Measurements from ENCODE around the gene CFHR1.

CFHR1 gene

GRCh38 chr1:196875935-196876334 lies 56.4 kb downstream of the CFHR1 start:
- no peak overlapping the region for H3K27ac ChIP-seq (ENCODE audit: low read length)
- H4K20me1 ChIP-seq (ENCODE audit: insufficient read depth, low read length): no peaks in the 10 kb centered on the region
- H3K27me3 ChIP-seq (replicated peaks; ENCODE audit: insufficient read depth, low read length): no peaks in the 10 kb centered on the region
- no peak overlapping the region for H2AFZ ChIP-seq (ENCODE audit: low read length)
- TF ChIP-seq, protein P1, sequence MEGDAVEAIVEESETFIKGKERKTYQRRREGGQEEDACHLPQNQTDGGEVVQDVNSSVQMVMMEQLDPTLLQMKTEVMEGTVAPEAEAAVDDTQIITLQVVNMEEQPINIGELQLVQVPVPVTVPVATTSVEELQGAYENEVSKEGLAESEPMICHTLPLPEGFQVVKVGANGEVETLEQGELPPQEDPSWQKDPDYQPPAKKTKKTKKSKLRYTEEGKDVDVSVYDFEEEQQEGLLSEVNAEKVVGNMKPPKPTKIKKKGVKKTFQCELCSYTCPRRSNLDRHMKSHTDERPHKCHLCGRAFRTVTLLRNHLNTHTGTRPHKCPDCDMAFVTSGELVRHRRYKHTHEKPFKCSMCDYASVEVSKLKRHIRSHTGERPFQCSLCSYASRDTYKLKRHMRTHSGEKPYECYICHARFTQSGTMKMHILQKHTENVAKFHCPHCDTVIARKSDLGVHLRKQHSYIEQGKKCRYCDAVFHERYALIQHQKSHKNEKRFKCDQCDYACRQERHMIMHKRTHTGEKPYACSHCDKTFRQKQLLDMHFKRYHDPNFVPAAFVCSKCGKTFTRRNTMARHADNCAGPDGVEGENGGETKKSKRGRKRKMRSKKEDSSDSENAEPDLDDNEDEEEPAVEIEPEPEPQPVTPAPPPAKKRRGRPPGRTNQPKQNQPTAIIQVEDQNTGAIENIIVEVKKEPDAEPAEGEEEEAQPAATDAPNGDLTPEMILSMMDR (IDR thresholded peaks at IDR 0.05; ENCODE audit: low read length): no peak
- TF ChIP-seq EZH2 (optimal IDR thresholded peaks at IDR 0.05; ENCODE audit: low read depth, low read length) (no peak), EZH2phosphoT487 (IDR thresholded peaks at IDR 0.05; ENCODE audit: low read length) (no peak)
- H3K9me2 ChIP-seq (replicated peaks; ENCODE audit: insufficient read depth, low read length): no peaks in the 10 kb centered on the region
- H3K4me3 ChIP-seq (ENCODE audit: low read length): no peak overlapping the region
- no peaks in the 10 kb centered on the region for H3K79me2 ChIP-seq (ENCODE audit: low read length)
- DNase-seq: no peak
- no peaks in the 10 kb centered on the region for H3K36me3 ChIP-seq (replicated peaks; ENCODE audit: insufficient read depth, low read length)
- no peak overlapping the region for H3K9ac ChIP-seq (ENCODE audit: low read length)
- no peaks in the 10 kb centered on the region for H3K4me1 ChIP-seq (ENCODE audit: low read length)
- H3F3A ChIP-seq (ENCODE audit: insufficient read depth, low read length): no peaks in the 10 kb centered on the region
- H3K9me3 ChIP-seq (replicated peaks; ENCODE audit: insufficient read depth, low read length): no peaks in the 10 kb centered on the region
- no peak overlapping the region for H3K4me2 ChIP-seq (ENCODE audit: low read depth, low read length)

- TF ChIP-seq, protein P1 (IDR thresholded peaks at IDR 0.05; ENCODE audit: low read length): no peak
- TF ChIP-seq EZH2 (optimal IDR thresholded peaks at IDR 0.05; ENCODE audit: low read depth, low read length): no peak
- no peak for TF ChIP-seq EZH2phosphoT487 (IDR thresholded peaks at IDR 0.05; ENCODE audit: low read length)
- Histone ChIP-seq H3K9me2 (replicated peaks; ENCODE audit: insufficient read depth, low read length) (no peaks in the 10 kb centered on the region), H3K9me3 (replicated peaks; ENCODE audit: insufficient read depth, low read length) (no peaks in the 10 kb centered on the region), H3K4me2 (ENCODE audit: low read depth, low read length) (no peak overlapping the region), H3K4me1 (ENCODE audit: low read length) (no peaks in the 10 kb centered on the region), H3F3A (ENCODE audit: insufficient read depth, low read length) (no peaks in the 10 kb centered on the region), H4K20me1 (ENCODE audit: insufficient read depth, low read length) (no peaks in the 10 kb centered on the region), H2AFZ (ENCODE audit: low read length) (no peak overlapping the region), H3K27me3 (replicated peaks; ENCODE audit: insufficient read depth, low read length) (no peaks in the 10 kb centered on the region), H3K79me2 (ENCODE audit: low read length) (no peaks in the 10 kb centered on the region), H3K36me3 (replicated peaks; ENCODE audit: insufficient read depth, low read length) (no peaks in the 10 kb centered on the region), H3K9ac (ENCODE audit: low read length) (no peak overlapping the region), H3K4me3 (ENCODE audit: low read length) (no peak overlapping the region), H3K27ac (ENCODE audit: low read length) (no peak overlapping the region)
- DNase-seq: no peak
These were observed 58.4 kb downstream of the CFHR1 start for GRCh38 chr1:196877964-196878363.

Data from MM.1S (cell line).